NCI-H524 (cell line): Measurements from ENCODE around the gene TLK1.
"Not testable (repeated sequence)": the region's sequence is repeated elsewhere in the genome, so short reads cannot be mapped to it uniquely, and the experiment has no call there.

Experiments used
- DNase-seq, 2 experiments: peaks; one replicate each; lab custom pipeline; 2025; lab: John Stamatoyannopoulos, UW

Gene TLK1

DNA sequence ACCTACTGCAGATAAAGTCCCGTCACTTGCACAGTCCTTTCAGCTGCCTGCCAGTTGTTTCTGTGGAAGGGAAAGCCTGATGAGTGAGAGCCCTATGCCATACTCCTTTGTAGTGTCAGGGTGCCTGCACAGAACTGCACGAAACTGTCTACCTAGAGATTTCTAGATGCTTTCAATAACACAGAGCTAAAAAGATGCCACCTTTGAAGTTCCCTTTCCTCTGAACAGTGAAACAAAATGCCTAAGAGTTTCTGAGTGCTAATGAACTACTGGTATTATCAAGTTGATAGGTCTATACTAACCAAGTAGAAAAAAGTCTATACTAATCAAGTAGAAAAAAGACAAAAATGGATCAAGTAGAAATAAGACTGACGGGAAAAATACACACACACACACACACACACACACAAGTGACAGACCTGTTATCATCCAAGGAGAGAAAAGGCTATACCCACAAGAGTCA is 79.0 kb downstream of the TLK1 start:
- no peak for DNase-seq

DNA sequence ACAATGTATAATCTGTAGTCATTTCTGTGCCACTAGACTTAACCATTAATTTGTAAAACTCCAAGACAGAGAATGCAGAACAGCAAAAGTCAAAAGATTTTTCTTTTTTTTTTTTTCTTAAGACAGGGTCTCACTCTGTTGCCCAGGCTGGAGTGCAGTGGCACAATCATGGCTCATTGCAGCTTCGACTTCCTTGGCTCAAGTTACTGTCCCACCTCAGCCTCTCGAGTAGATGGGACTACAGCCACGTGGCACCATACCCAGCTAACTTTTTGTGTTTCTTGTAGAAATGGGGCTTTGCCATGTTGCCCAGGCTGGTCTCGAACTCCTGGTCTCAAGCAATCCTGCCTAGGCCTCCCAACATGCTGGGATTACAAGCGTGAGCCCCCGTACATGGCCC is 80.1 kb downstream of the TLK1 start:
- DNase-seq: no peak

- not testable (repeated sequence) for DNase-seq
These were observed 84.3 kb downstream of the TLK1 start for GRCh38 chr2:171076422-171076821.

DNA sequence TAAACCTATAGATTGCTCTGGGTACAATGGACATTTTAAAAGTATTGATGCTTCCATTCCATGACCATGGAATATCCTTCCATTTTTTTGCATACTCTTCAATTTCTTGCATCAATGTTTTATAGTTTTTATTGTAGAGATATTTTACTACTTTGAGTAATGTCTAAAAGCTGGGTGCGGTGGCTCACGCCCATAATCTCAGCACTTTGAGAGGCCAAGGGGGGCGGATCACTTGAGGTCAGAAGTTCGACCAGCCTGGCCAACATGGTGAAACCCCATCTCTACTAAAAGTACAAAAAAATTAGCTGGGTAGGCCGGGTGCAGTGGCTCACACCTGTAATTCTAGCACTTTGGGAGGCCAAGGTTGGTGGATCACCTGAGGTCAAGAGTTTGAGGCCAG is 88.5 kb downstream of the TLK1 start:
- DNase-seq: no peak

DNA sequence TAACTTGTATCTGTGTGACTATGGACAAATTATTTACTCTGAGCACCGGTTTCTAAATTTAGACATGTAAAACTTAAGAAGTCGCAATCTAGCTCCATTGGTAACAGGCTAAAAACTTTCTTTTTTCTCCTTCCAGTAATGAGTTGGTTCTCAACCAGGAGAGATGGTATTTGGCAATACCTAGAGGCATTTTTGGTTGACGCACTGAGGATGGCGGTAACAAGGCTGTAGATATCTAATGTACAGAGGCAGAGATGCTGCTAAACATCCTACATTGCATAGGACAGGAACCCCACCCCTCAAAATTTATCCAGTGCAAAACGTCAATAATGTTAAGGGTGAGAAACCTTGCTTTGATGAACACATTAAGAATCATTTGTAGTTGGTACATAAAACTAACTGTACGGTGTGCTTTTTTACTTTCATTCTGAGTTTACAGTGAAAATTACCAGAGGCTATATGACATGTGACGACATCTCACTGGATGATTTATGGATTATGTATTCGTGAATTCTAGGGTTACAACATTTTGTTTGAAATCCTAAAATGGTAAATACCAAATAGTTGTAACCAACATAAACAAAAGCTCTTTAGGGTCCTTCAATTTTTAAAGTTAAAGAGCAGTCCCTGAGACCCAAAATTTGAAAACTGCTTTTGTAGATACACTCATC is 91.3 kb downstream of the TLK1 start:
- no peak for DNase-seq

DNA sequence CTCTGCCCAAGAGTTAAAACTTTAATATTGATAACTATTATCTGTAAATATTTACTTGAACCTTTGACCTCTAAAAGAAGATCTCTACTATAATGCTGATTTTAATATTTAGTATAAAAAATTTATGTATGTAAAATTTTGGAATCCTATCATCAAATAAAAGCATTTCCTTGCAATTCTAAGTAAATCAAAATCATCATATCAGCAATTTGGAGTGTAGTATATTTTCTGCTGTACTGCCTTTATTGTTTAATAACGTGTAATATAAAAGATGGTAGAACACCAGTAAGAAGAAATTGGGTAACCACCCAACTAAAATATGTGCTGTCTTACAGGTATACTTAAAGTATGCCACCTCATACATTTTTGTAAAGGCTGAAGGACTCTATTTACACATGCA is 94.6 kb downstream of the TLK1 start:
- DNase-seq: no peak

GRCh38 chr2:171057575-171057974 is 103.1 kb downstream of the TLK1 start:
- DNase-seq: no peak

DNA sequence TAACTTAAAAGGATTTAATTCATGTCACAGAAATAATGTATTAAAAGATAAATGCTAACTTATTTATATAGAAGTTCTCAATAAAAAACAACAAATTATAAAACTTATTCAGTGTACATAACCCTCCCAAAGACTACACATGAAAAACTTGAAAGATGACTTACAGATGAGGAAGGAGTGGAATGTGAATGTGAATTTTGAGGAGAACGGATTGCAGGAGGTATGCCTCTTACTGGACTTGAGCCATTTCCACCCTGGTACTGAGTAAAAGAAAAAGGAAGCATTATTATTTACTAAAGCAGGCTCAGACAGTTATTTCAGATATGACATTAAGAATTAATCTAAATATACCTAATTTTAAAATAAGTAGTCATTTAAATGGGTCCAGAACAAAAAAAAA is 104.4 kb downstream of the TLK1 start:
- no peak for DNase-seq

GRCh38 chr2:171049691-171050090 is 111.0 kb downstream of the TLK1 start:
- no peak for DNase-seq

GRCh38 chr2:171046048-171046560 is 114.6 kb downstream of the TLK1 start:
- no peak for DNase-seq

GRCh38 chr2:171044416-171044815 is 116.3 kb downstream of the TLK1 start:
- DNase-seq: no peak

- DNase-seq: no peak
These were observed 118.3 kb downstream of the TLK1 start for GRCh38 chr2:171042253-171042969.

DNA sequence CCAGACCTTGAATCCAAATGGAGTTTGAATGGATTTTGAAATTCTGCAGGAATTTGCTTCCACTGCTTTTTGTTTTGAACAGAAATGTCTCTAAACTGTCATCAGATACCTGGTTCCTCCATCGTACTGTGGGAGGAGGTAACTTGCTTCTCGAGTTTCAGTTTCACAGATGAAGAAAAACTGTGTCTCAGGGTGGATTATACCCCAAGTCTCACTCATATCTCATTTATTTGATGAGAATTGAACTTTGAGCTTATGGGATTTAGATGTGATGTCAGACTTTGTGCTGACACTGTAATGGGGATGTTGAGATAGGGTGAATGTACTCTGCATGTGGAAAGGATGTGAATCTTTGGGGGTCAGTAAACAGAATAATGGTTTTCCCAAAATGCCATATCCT is 124.2 kb downstream of the TLK1 start:
- DNase-seq: no peak

- no peak for DNase-seq
These were observed 126.4 kb downstream of the TLK1 start for GRCh38 chr2:171034315-171034714.

DNA sequence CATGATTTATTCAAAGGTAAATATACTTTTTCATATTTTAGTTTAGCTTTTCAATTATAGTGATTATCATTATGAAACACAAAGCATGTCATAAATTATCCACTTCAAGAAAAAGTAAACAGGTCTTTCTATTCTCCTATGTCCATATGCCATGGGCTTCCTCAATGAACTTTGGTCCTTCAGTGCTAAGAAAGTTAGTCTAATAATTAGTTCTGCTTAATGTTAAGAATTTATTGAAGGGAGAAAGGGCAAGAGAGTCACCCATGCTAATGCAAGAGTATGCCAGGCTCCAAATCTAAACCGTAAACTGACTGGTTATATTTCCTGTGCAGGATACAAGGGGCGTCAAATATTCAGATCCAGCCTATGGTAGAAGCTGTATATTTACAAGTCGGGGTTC is 135.5 kb downstream of the TLK1 start:
- DNase-seq: no peak

- no peak for DNase-seq
These were observed 142.2 kb downstream of the TLK1 start for GRCh38 chr2:171018522-171018921.

GRCh38 chr2:171016125-171016524 is 144.6 kb downstream of the TLK1 start:
- DNase-seq: no peak

DNA sequence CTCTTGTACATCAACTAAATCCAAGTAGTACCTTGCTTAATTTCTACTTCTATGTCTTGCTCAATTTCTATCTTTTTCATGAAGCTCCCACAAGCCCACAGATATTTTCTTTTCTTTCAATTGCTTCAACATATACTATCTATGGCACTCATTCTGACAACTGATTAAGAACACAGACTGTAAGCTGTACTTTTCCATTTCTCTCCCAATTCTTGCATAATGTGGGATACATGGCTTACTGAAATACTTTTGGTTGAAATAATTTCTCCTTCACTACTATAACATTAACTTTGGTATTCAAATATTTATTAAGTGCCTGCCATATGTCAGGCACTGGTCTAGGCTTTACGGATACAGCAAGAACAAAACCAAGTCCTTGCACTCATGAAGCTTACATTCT is 146.8 kb downstream of the TLK1 start:
- no peak for DNase-seq

DNA sequence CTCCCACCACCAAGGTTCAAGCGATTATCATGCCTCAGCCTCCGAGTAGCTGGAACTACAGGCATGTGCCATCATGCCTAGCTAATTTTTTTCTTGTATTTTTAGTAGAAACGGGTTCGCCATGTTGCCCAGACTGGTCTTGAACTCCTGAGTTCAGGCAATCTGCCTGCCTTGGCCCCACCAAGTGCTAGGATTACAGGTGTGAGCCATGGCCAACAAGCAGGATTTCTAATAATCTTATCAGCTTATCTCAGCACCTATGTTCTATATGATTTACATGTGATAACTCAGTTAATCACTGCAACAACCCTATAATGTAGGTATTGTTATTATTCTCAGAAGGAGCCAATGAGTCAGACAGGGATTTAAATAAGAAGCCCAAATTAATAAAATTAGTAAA is 151.3 kb downstream of the TLK1 start:
- DNase-seq: no peak

DNA sequence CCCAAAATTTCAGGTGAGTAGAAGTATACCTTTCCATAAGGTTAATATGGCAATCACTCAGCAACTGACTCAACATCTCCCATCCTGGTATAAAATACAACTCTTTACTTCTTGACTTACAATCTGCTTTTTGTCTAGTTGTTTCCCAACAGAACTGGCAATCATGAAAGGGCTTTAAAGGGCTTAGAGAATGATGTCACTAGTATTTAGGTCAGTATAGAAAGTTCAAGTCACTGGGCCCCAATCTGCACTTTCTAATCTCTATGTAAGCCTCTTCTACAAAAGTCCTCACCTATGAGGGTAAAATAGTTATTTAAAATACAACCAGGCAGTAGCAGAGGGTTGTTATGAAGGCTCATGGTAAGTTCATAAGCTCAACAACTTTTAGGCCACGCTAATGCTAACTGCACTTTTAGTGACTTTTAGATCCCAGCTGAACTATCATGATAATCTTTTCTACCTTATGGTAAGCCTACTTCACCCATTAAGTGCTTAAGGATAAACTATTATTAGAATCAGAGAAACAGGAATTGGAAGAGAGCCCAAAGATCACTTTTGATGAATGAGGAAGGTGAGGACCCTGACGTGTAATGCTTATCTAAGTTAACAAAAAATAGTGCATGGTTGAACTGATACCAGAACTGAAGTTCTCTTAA is 152.0 kb downstream of the TLK1 start:
- DNase-seq: no peak

- DNase-seq: no peak
These were observed 155.9 kb downstream of the TLK1 start for GRCh38 chr2:171004833-171005232.

DNA sequence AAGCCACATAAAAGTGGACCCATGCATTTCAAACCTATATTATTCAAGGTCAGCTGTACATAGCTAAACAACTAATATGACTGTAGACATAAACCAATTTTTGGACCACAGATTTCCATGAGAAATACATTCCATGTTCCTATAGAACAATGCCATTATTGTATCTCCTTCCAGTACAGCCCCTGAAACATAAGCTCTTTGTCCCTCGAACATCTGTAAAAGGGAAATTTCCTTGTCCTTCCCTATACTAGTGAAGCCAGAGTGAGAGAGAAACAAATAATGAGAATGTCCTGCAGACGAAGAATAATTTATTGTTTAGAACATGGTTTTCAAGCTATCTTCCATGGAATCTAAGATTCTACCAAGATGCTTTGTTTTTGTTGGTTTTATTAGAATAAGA is 156.3 kb downstream of the TLK1 start:
- no peak for DNase-seq

DNA sequence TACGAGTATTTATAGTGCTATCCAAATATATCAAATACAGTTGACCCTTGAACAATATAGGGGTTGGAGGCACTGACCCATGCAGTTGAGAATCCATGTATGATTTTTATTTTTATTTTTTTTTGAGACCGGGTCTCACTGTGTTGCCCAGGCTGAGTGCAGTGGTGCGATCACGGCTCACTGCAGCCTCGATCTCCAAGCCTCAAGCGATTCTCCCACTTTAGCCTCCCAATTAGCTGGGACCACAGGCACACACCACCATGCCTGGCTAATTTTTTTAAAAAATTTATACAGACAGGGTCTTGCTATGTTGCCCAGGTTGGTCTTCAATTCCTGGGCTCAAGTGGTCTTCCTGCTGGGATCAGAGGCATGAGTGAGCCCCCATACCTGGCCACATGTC is 161.0 kb downstream of the TLK1 start:
- no peak for DNase-seq
